ENCODE measurements around the gene CD244. TPM values are rescaled to one million over a fixed set of nuclear protein-coding genes. Genes with fewer than 3 reads are reported as not detected.

CD244 gene
- total and polyA plus RNA-seq, 8 donors = 0.43 to 3.7 (median 0.82) TPM

- Histone ChIP-seq H3K27me3 (no peaks in the 10 kb centered on the region), H3K4me1 (no peaks in the 10 kb centered on the region), H3K9me3 (peaks cover 0 to 19% of the 10 kb centered on the region in 2 donors), H3K27ac (no peak overlapping the region), H3K36me3 (no peaks in the 10 kb centered on the region), H3K4me3 (no peak overlapping the region)
- ATAC-seq = peak; percentile 23
- no peak for DNase-seq
- no peak for TF ChIP-seq CTCF (IDR thresholded peaks at IDR 0.05)
- intact Hi-C loops (cut with DNase I) = no loop called here
Measured at GRCh38 chr1:160807247-160807646, 55.4 kb downstream of the CD244 start.

- intact Hi-C loops (cut with DNase I) = no loop called here
- H3K36me3 ChIP-seq = no peaks in the 10 kb centered on the region
- TF ChIP-seq CTCF (IDR thresholded peaks at IDR 0.05) = no peak
- ATAC-seq (no peak), DNase-seq (no peak)
- H3K9me3 ChIP-seq = peaks cover 0 to 19% of the 10 kb centered on the region in 2 donors
- no peak overlapping the region for H3K27ac ChIP-seq
- H3K27me3 ChIP-seq = no peaks in the 10 kb centered on the region
- no peaks in the 10 kb centered on the region for H3K4me1 ChIP-seq
- no peak overlapping the region for H3K4me3 ChIP-seq
Measured at GRCh38 chr1:160806784-160807183, 55.9 kb downstream of the CD244 start.

GRCh38 chr1:160806109-160806665, 56.5 kb downstream of the CD244 start:
- Histone ChIP-seq H3K4me3 (no peak overlapping the region), H3K36me3 (no peaks in the 10 kb centered on the region), H3K27ac (no peak overlapping the region), H3K27me3 (no peaks in the 10 kb centered on the region), H3K4me1 (no peaks in the 10 kb centered on the region), H3K9me3 (peaks cover 0 to 19% of the 10 kb centered on the region in 2 donors)
- TF ChIP-seq CTCF (IDR thresholded peaks at IDR 0.05) = no peak
- intact Hi-C loops (cut with DNase I) = no loop called here
- no peak for ATAC-seq
- no peak for DNase-seq

GRCh38 chr1:160801836-160802580, 60.7 kb downstream of the CD244 start:
- no peaks in the 10 kb centered on the region for H3K4me1 ChIP-seq
- intact Hi-C loops (cut with DNase I) = no loop called here
- ATAC-seq (no peak), DNase-seq (no peak)
- H3K4me3 ChIP-seq = no peak overlapping the region
- no peak overlapping the region for H3K27ac ChIP-seq
- H3K27me3 ChIP-seq = no peaks in the 10 kb centered on the region
- peaks cover 0 to 8% of the 10 kb centered on the region in 2 donors for H3K9me3 ChIP-seq
- H3K36me3 ChIP-seq = no peaks in the 10 kb centered on the region
- TF ChIP-seq CTCF (IDR thresholded peaks at IDR 0.05) = no peak

GRCh38 chr1:160800645-160801408, 61.9 kb downstream of the CD244 start:
- intact Hi-C loops (cut with DNase I) = no loop called here

More at GRCh38 chr1:160800645-160801408, 61.9 kb downstream of the CD244 start:
- H3K9me3 ChIP-seq = no peaks in the 10 kb centered on the region
- no peak for TF ChIP-seq CTCF (IDR thresholded peaks at IDR 0.05)
- DNase-seq = no peak
- no peaks in the 10 kb centered on the region for H3K4me1 ChIP-seq
- H3K27me3 ChIP-seq = no peaks in the 10 kb centered on the region
- no peaks in the 10 kb centered on the region for H3K36me3 ChIP-seq
- no peak overlapping the region for H3K4me3 ChIP-seq
- ATAC-seq = no peak
- H3K27ac ChIP-seq = no peak overlapping the region

Data from left lung (tissue), 10 donors.